ENCODE results near the gene HDGFL3. TPM values are rescaled to one million over a fixed set of nuclear protein-coding genes. Genes with fewer than 3 reads are reported as not detected.

The HDGFL3 gene
- total and polyA plus RNA-seq, 10 of the 15 experiments (the other 5 are each of a cell fraction or from before 2014, with no cell fraction given), result 5.6 to 40.6 (median 15.8) TPM

DNA sequence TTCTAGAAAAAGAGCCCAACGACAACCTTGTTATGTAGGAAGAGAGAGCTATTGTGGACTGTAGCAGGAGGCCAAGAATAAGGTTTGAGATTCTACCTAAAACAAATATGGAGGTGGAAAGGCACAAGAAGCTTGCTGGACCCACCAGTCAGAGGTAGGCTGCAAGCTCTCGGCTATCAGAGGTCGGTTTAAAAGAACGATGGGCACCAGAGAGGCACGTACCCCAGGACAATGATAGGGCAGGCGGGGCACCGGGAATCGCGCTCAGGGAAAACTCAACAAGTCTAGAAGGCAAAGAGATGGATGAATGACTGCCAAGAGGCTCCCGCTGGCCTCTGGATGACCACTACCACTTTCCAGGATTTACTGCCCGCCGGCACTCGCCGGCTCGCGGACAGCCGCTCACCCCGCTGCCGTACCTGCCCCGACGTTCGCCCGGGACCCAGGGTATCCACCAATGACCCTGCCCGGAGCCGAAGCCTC is 1.1 kb downstream of the HDGFL3 start:
- ChIA-PET CTCF (interaction anchor here (1.2 to 1.8 kb wide), 2 partner anchors 39 to 195 kb away, joined by 4 to 8 read pairs; partner anchors contain the start of gene C15orf40), RAD21 (ENCODE audit: unreplicated experiment) (interaction anchor here (0.7 to 2.1 kb wide), 3 partner anchors 9 to 144 kb away, joined by 3 to 8 read pairs (median 4); no protein-coding TSS in a partner anchor), POLR2A (interaction anchor here (1.0 to 1.1 kb wide), 2 partner anchors 139 to 144 kb away, joined by 4 read pairs; partner anchors contain the start of gene BTBD1), SMC1A (ENCODE audit: uncharacterized antibody, unreplicated experiment) (interaction anchor here (1.0 to 2.1 kb wide), 4 partner anchors 32 to 196 kb away, joined by 3 to 6 read pairs (median 4); no protein-coding TSS in a partner anchor)
- H3K4me1 ChIP-seq (ENCODE audit: control insufficient read depth, insufficient read depth, low read length), result peaks cover 10% of the 10 kb centered on the region
- H3K9ac ChIP-seq (ENCODE audit: control insufficient read depth, insufficient read depth, low read length), result peak overlapping the region; percentile 70
- WGBS (ENCODE audit: insufficient coverage, insufficient replicate concordance, low lambda C conversion rate, missing lambda C conversion rate), result 25% methylated on average over 25 of the region's 25 CpGs
- FAIRE-seq, result no peak
- peaks cover 58% of the 10 kb centered on the region for H3K79me2 ChIP-seq (ENCODE audit: control insufficient read depth, insufficient read depth, low read length)
- no peaks in the 10 kb centered on the region for H3K9me3 ChIP-seq (replicated peaks; ENCODE audit: control insufficient read depth, insufficient read depth, low read length)
- peak overlapping the region; percentile 80 for H3K27ac ChIP-seq (ENCODE audit: control insufficient read depth, insufficient read depth)
- peak overlapping the region; percentile 78 for H2AFZ ChIP-seq (ENCODE audit: control insufficient read depth, low read depth, low read length)
- no peak for DNase-seq (ENCODE audit: low read depth, low spot score)
- H4K20me1 ChIP-seq (ENCODE audit: control insufficient read depth, insufficient read depth), result no peaks in the 10 kb centered on the region
- BruUV-seq (replicated peaks), result no TSS peak
- H3K4me2 ChIP-seq (ENCODE audit: control insufficient read depth, insufficient read depth), result peak overlapping the region; percentile 58
- peak overlapping the region; percentile 78 for H3K4me3 ChIP-seq
- peak; percentile 10 for ATAC-seq
- intact Hi-C loops (cut with micrococcal nuclease; ENCODE audit: unreplicated experiment) (loop anchor here (10.0 kb wide), 2 partner anchors 392 to 672 kb away; no protein-coding TSS in a partner anchor), in situ Hi-C loops (cut with MboI) (loop anchor here (25.0 kb wide), 1 partner anchor 1919 kb away; no protein-coding TSS in a partner anchor)
- no peaks in the 10 kb centered on the region for H3K36me3 ChIP-seq (ENCODE audit: control insufficient read depth in 2 of 2, insufficient read depth in 2 of 2, low read length in 1 of 2)
- no peak for TF ChIP-seq KDM1A (IDR thresholded peaks at IDR 0.05; ENCODE audit: borderline replicate concordance)
- TF ChIP-seq BACH1 (IDR thresholded peaks at IDR 0.05; ENCODE audit: borderline replicate concordance), result no peak
- TF ChIP-seq SMARCA5 (IDR thresholded peaks at IDR 0.05), result no peak
- H3K27me3 ChIP-seq (replicated peaks in 1 of 2; ENCODE audit: control insufficient read depth in 2 of 2, insufficient read depth in 2 of 2, low read length in 1 of 2), result no peaks in the 10 kb centered on the region

DNA sequence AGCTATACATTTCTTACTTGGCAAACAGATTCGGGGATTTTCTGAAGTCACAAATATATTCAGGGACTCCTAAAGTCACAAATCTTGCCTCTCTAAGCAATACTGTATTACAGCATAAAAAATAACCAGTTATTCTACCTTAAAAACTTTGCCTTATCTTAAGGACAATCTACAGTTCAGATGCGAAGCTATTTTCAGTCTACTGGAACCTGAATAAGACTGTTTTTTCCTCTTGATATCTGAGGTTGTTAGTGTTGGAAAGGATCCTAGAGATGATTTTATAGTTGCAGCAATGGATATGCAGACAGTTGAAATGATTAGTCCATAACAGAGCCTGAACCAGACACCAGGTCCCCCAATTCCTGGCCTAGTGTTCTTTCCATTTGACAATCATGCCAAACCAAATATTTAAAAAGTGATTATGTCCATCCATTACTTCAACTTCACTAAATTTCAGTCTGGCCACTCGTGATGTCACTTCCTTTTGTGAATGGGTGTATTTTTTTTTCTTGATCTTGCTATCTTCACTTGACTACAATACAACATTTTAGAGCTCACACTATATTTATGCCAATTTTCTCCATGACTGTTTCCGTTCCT is 1.8 kb downstream of the HDGFL3 start:
- peak overlapping the region; percentile 78 for H3K4me3 ChIP-seq
- intact Hi-C loops (cut with micrococcal nuclease; ENCODE audit: unreplicated experiment), result loop anchor here (1.0 to 10.0 kb wide), 3 partner anchors 195 to 671 kb away; partner anchors contain the start of gene C15orf40
- CTCF ChIA-PET, result interaction anchor here (1.2 to 1.8 kb wide), 3 partner anchors 39 to 195 kb away, joined by 4 to 8 read pairs (median 6); partner anchors contain the start of gene C15orf40

More for the DNA sequence above, 1.8 kb downstream of the HDGFL3 start:
- no peak for ATAC-seq
- Histone ChIP-seq H3K27ac (ENCODE audit: control insufficient read depth, insufficient read depth) (peak overlapping the region; percentile 80), H3K4me2 (ENCODE audit: control insufficient read depth, insufficient read depth) (peak overlapping the region; percentile 58), H3K9ac (ENCODE audit: control insufficient read depth, insufficient read depth, low read length) (peak overlapping the region; percentile 70), H3K79me2 (ENCODE audit: control insufficient read depth, insufficient read depth, low read length) (peaks cover 66% of the 10 kb centered on the region), H4K20me1 (ENCODE audit: control insufficient read depth, insufficient read depth) (no peaks in the 10 kb centered on the region), H3K4me1 (ENCODE audit: control insufficient read depth, insufficient read depth, low read length) (peaks cover 17% of the 10 kb centered on the region), H3K9me3 (replicated peaks; ENCODE audit: control insufficient read depth, insufficient read depth, low read length) (no peaks in the 10 kb centered on the region), H3K36me3 (ENCODE audit: control insufficient read depth in 2 of 2, insufficient read depth in 2 of 2, low read length in 1 of 2) (no peaks in the 10 kb centered on the region), H2AFZ (ENCODE audit: control insufficient read depth, low read depth, low read length) (no peak overlapping the region; the same call in 1 of the 2 replicates), H3K27me3 (replicated peaks in 1 of 2; ENCODE audit: control insufficient read depth in 2 of 2, insufficient read depth in 2 of 2, low read length in 1 of 2) (no peaks in the 10 kb centered on the region)
- BruUV-seq (replicated peaks), result TSS peak; percentile 59
- no peak for DNase-seq (ENCODE audit: low read depth, low spot score)
- ChIA-PET SMC1A (ENCODE audit: uncharacterized antibody, unreplicated experiment) (interaction anchor here (0.9 to 2.1 kb wide), 6 partner anchors 8 to 195 kb away, joined by 3 to 6 read pairs (median 4); no protein-coding TSS in a partner anchor), POLR2A (interaction anchor here (1.0 to 1.1 kb wide), 2 partner anchors 139 to 143 kb away, joined by 4 read pairs; partner anchors contain the start of gene BTBD1), RAD21 (ENCODE audit: unreplicated experiment) (interaction anchor here (0.7 to 2.1 kb wide), 5 partner anchors 8 to 143 kb away, joined by 3 to 8 read pairs (median 3); no protein-coding TSS in a partner anchor)
- no peak for FAIRE-seq
- WGBS (ENCODE audit: insufficient coverage, insufficient replicate concordance, low lambda C conversion rate, missing lambda C conversion rate), result 34% methylated on average over 4 of the region's 4 CpGs
- in situ Hi-C loops (cut with MboI), result loop anchor here (25.0 kb wide), 1 partner anchor 1919 kb away; no protein-coding TSS in a partner anchor
- TF ChIP-seq ZNF622 (IDR thresholded peaks at IDR 0.05) (no peak), CREM (IDR thresholded peaks at IDR 0.05; ENCODE audit: low read depth) (no peak), ATF7 (IDR thresholded peaks at IDR 0.05; ENCODE audit: low read depth) (0 out of 2 replicates have a peak, but pooled peaks have one; percentile 10), ZNF384 (IDR thresholded peaks at IDR 0.05; ENCODE audit: borderline replicate concordance, low read depth, low read length) (peak; percentile 44; the same call in 1 of the 2 replicates), ZNF24 (IDR thresholded peaks at IDR 0.05) (0 out of 2 replicates have a peak, but pooled peaks have one; percentile 12)
